ENCODE results near the gene HSD17B7.

DNA sequence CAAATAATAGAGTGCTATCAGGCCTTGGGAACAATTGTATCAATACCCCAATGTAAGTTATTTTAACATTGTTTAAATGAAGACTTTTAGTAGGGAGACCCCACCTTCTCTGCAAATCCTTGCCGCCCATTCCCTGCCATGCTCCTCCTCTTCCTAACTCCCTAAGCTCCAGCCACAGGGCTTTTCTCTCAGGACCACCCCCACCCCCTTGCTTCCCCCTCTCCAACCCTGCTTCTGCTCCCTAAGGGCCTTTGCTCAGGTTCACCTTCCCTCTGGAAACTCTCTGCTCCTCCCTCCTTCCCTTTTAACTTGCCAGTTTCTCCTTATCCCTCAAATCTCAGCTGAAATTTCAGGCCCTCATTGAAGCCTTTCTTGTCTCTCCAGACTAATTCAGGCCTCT is 53.7 kb downstream of the HSD17B7 start:
- TF ChIP-seq, protein P1, sequence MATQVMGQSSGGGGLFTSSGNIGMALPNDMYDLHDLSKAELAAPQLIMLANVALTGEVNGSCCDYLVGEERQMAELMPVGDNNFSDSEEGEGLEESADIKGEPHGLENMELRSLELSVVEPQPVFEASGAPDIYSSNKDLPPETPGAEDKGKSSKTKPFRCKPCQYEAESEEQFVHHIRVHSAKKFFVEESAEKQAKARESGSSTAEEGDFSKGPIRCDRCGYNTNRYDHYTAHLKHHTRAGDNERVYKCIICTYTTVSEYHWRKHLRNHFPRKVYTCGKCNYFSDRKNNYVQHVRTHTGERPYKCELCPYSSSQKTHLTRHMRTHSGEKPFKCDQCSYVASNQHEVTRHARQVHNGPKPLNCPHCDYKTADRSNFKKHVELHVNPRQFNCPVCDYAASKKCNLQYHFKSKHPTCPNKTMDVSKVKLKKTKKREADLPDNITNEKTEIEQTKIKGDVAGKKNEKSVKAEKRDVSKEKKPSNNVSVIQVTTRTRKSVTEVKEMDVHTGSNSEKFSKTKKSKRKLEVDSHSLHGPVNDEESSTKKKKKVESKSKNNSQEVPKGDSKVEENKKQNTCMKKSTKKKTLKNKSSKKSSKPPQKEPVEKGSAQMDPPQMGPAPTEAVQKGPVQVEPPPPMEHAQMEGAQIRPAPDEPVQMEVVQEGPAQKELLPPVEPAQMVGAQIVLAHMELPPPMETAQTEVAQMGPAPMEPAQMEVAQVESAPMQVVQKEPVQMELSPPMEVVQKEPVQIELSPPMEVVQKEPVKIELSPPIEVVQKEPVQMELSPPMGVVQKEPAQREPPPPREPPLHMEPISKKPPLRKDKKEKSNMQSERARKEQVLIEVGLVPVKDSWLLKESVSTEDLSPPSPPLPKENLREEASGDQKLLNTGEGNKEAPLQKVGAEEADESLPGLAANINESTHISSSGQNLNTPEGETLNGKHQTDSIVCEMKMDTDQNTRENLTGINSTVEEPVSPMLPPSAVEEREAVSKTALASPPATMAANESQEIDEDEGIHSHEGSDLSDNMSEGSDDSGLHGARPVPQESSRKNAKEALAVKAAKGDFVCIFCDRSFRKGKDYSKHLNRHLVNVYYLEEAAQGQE (IDR thresholded peaks at IDR 0.05; ENCODE audit: insufficient replicate concordance, low read depth) = no peak
- TF ChIP-seq CTCF (IDR thresholded peaks at IDR 0.05; ENCODE audit: insufficient read depth, low read length) (no peak), SPI1 (IDR thresholded peaks at IDR 0.05; ENCODE audit: borderline replicate concordance, low read depth) (no peak), POLR2AphosphoS5 (IDR thresholded peaks at IDR 0.05; ENCODE audit: low read depth) (no peak), GABPA (IDR thresholded peaks at IDR 0.05; ENCODE audit: low read depth) (no peak)
